Measurements from ENCODE around the gene RPL3.
"Not testable (repeated sequence)": the region's sequence is repeated elsewhere in the genome, so short reads cannot be mapped to it uniquely, and the experiment has no call there.

RPL3 gene

GRCh38 chr22:39350757-39351688 is 31.6 kb upstream of the RPL3 start:
- FAIRE-seq = no peak

- FAIRE-seq = no peak
Measured at GRCh38 chr22:39349967-39350726, 30.7 kb upstream of the RPL3 start, which contains the start of gene SYNGR1. SYNGR1 (plus strand) TSS chr22:39349991; CDS start chr22:39350011, 20 bp downstream.

GRCh38 chr22:39349506-39349966 is 30.1 kb upstream of the RPL3 start:
- no peak for FAIRE-seq

- FAIRE-seq = no peak
Measured at GRCh38 chr22:39348909-39349505, 29.6 kb upstream of the RPL3 start.

- no peak for FAIRE-seq
Measured at GRCh38 chr22:39345231-39345630, 25.8 kb upstream of the RPL3 start.

- no peak for FAIRE-seq
Measured at GRCh38 chr22:39344046-39344390, 24.6 kb upstream of the RPL3 start.

GRCh38 chr22:39343259-39344045 is 24.0 kb upstream of the RPL3 start:
- FAIRE-seq = peak; percentile 86

- FAIRE-seq = no peak
Measured at GRCh38 chr22:39341179-39341578, 21.8 kb upstream of the RPL3 start.

GRCh38 chr22:39339775-39340174 is 20.4 kb upstream of the RPL3 start:
- FAIRE-seq = not testable (repeated sequence)

GRCh38 chr22:39336411-39336810 is 17.0 kb upstream of the RPL3 start:
- FAIRE-seq = no peak

DNA sequence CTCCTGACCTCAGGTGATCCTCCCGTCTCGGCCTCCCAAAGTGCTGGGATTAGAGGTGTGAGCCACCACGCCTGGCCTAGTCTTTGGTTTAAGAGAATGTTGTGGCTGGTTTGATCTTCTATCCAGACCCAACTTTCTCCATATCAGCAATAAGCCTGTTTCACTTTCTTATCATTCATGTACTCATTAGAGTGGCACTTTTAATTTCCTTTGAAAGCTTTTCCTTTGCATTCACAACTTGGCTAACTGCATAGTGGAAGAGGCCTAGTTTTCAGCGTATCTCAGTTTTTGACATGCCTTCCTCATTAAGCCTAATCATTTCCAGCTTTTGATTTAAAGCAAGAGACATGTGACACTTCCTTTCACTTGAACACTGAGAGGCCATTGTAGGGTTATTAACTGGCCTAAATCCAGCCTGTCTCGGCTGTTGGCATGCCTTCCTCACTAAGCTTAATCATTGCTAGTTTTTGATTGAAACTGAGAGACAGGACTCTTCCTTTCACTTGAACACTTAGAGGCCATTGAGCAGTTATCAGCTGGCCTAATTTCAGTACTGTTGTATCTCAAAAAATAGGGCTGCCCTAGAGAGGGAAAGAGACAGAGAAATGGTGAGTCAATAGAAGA is 13.1 kb upstream of the RPL3 start:
- no peak for FAIRE-seq

- FAIRE-seq = not testable (repeated sequence)
Measured at GRCh38 chr22:39330553-39330952, 11.1 kb upstream of the RPL3 start.

DNA sequence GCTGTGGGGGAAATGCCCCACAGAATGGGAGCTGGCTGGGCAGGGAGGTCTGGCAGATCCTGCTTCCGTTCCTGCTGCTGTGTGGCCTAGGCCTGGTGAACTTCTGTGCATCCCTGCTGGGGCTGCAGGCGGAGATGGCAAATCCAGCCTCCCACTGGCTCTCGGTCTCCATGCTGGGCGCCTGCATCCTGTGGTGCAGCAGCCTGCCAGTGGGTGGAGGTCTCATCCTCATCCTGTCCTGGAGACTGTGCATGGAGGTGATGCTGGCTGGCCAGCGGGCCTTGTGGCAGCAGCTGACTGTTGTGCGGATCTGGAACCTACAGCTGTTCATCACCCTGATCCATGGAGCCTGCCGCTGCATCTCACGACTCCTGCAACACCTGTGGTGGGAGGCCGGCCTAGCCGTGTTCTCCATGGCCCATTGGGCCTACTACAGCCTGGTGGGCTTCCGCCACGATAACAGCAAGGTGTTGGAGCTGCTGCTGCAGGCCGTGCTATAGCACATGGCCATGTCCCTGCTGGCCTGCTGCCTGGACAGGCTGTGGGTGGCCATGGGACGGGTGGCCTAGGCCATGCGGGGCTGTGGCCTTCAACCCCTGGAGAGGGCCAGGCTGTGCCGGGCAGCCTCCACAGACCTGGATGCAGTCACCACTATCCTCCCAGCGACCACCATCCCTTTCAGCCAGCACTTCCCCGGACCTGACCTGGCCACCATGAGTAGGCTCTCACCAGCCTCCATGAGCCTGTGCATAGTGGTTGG is 8.8 kb upstream of the RPL3 start:
- no peak for FAIRE-seq

DNA sequence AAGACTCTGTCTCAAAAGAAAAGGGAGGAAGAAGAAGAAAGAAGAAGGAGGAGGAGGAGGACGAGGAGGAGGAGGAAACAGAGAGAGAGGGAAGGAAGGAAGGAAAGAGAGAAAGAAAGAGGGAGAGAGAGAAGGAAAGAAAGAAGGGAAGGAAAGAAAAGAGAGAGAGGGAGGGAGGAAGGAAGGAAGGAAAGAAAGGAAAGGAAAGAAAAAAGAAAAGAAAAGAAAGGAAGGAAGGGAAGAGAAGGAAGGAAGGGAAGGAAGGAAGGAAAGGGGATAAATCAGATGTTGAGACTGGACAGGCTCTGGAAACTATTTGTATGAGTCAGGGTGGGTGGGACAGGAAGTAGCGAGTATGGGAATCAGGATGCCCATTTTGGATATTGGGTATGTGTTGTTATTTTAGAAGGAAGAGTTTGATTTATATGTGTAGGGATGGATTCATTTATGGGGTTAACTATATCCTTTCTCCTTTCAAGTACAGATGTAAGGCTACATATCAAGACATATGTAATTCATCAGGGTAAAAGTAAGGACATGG is 6.0 kb upstream of the RPL3 start:
- no peak for FAIRE-seq

DNA sequence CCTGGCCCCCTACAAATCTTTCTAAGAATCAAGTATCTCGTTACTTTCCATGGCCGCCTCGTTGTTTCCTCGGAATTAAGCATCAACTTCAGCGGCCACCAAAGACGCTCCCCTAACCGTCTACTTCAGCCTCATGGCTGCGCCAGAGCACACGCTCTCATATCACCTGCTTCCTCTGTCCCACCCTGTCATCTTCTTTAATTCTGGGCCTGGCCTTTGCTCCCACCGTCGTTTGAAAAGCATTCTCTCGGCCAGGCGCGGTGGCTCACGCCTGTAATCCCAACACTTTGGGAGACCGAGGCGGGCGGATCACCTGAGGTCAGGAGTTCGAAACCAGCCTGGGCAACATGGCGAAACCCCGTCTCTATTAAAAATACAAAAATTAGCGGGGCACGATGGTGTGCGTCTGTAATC is 1.2 kb upstream of the RPL3 start:
- not testable (repeated sequence) for FAIRE-seq

- no peak for FAIRE-seq
Measured at GRCh38 chr22:39318507-39319283, 728 bp downstream of the RPL3 start.

DNA sequence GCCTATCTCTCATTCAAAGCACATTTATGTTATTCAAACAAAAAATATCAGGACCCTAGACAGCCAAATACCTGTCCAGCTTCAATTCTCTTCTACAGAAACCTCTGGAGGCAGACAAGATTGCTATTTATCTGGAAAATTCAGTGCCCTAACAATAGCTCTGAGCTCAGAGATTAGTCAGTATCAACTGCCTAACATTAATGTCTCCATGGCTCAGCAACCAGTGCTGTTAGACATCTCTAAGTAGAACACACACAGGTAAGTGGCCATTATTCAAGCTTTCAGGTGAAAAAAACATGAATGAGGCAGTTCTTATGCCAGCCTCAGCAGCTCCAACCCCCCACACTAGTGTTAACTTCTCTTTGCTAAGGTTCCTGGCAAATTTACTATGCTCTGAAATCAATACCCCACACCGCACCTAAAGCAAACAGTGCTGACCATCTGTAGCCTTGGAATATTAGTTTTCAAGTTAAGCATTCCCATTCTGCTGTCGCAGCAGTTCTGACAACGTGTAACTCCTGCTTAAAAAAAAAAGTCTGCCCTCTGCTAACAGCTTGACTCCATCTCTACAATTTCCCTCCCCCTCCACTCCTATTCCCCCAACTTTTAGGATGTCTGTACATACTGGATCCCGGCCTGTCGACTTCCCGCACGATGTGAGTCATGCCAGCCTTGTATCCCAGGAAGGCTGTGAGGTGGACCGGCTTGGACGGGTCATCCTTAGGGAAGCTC is 1.5 kb downstream of the RPL3 start:
- FAIRE-seq = peak; percentile 75

GRCh38 chr22:39317084-39317774 is 2.2 kb downstream of the RPL3 start:
- no peak for FAIRE-seq
